GM20000 (cell line): ENCODE results near the gene CACNB4.
"Not testable (repeated sequence)": the region's sequence is repeated elsewhere in the genome, so short reads cannot be mapped to it uniquely, and the experiment has no call there.

Source experiments
- DNase-seq: peaks from one replicate; pipeline ENCODE4 v3.0.0; 2012; ENCODE audit warnings: low spot score
- CTCF ChIP-seq: IDR thresholded peaks from 2 replicates; pipeline ENCODE4 v1.5.1; 2012; ENCODE audit warnings: mild to moderate bottlenecking, control low read depth; ENCODE audit errors: extremely low read depth, missing control alignments

The CACNB4 gene

DNA sequence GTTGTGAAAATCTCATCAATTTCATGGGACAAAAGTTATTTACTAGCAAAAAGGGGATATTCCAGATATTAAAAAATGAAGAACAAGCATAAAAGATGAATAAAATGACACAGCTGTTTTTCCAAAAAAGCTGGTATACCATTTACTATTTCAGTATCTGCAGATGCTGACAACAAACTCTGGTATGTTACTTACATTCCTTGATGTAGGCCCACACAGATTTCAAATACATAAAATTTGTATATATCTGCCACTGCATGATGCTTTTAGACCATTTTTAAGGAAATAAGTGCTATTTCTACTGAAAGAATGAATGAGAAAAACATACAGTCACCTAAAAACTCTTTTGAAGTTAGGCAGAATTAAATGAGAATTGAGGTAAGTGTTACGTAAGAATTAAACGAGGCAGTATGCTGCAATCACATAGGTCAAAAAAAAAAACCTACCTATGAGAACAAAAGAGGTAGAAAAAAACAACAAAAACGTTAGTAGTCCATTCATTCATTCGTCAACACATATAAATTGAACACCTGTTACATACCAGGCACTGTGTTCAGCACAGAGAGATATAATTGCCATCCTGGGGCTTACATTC lies 303.1 kb downstream of the CACNB4 start:
- DNase-seq = no peak
- TF ChIP-seq CTCF = no peak

DNA sequence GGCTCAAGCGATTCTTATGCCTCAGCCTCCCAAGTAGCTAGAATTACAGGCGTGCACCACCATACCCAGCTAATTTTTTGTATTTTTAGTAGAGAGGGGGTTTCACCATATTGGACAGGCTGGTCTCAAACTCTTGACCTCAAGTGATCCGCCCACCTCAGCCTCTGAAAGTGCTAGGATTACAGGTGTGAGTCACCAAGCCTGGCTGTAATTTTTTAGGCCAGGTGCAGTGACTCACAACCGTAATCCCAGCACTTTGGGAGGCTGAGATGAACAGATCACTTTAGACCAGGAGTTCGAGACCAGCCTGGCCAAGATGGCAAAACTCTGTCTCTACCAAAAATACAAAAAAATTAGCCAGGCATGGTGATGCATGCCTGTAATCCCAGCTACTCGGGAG lies 304.4 kb downstream of the CACNB4 start:
- DNase-seq = not testable (repeated sequence)

DNA sequence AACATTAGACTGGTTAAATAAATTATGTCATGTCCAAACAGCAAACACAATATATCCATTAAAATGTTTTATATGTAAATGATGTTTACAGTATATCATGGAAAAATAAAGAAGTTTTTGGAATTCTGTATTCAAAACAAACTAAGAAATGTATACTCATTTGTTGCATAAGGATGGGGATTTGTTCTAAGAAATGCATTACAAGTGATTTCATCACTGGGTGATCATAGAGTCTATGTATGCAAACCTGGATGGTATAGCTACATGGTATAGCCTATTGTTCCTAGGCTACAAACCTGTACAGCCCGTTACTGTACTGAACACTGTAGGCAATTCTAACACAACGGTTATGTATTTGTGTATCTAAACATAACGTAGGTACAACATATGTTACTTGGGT lies 305.7 kb downstream of the CACNB4 start:
- TF ChIP-seq CTCF = no peak
- DNase-seq = no peak

GRCh38 chr2:151792589-151792988 lies 306.3 kb downstream of the CACNB4 start:
- no peak for DNase-seq
- no peak for TF ChIP-seq CTCF

GRCh38 chr2:151791545-151791944 lies 307.3 kb downstream of the CACNB4 start:
- no peak for DNase-seq
- no peak for TF ChIP-seq CTCF

- no peak for DNase-seq
- TF ChIP-seq CTCF = no peak
Observed at GRCh38 chr2:151790689-151791088, 308.2 kb downstream of the CACNB4 start.

- no peak for DNase-seq
- TF ChIP-seq CTCF = no peak
Observed at GRCh38 chr2:151789055-151789834, 309.6 kb downstream of the CACNB4 start.

DNA sequence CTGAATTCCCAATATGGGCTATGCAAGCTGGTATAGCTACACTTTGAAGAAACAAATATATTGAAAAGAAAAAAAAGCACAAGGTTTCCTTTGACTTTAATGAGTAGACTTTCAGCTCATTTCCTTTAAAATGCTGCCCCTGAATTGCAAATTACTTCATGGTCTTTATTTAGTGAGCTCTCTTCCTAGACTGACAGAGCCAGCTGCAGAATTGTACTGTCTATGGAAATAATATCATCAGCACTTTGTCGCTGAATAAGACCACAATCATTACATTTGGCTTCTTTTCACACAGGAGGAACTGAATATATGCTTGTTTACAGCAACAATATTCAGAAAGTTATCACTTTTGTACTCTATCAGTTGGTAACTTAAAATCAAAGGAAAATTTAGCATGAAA lies 312.4 kb downstream of the CACNB4 start:
- TF ChIP-seq CTCF = no peak

More for the DNA sequence above, 312.4 kb downstream of the CACNB4 start:
- DNase-seq = no peak
